WTC11 (cell line): ENCODE results near the gene HOXA2. TPM values are rescaled to one million over a fixed set of nuclear protein-coding genes. Genes with fewer than 3 reads are reported as not detected.

Source experiments
- ATAC-seq: fragments of 200-7000 bp; cut with Tn5 transposase; 2 replicates; pipeline ENCODE4 v1.10.0; 2021; ENCODE audit warnings: mild to moderate bottlenecking, moderate library complexity
- CTCF ChIA-PET: fragments of 300-600 bp; sonication (Branson Sonifier 250); formaldehyde crosslinking; loops from one replicate; lab custom pipeline; 2021; ENCODE audit warnings: antibody characterized with exemption; lab: Charles Lee
- POLR2A ChIA-PET: fragments of 350-600 bp; sonication (Branson Sonifier 250); formaldehyde crosslinking; loops from one replicate; lab custom pipeline; 2021; ENCODE audit warnings: antibody characterized with exemption; lab: Charles Lee
- DNase-seq: peaks from one replicate; pipeline ENCODE4 v3.0.0; 2021; ENCODE audit warnings: low spot score
- H3K27ac Mint-ChIP-seq: 2 replicates; pipeline ENCODE4 v1.8.0; 2021; ENCODE audit warnings: mixed read lengths
- H3K27me3 Mint-ChIP-seq: 2 replicates; pipeline ENCODE4 v1.8.0; 2021; ENCODE audit warnings: low read depth, mild to moderate bottlenecking, moderate library complexity, mixed read lengths
- H3K36me3 Mint-ChIP-seq: 2 replicates; pipeline ENCODE4 v1.8.0; 2021; ENCODE audit warnings: mixed read lengths
- H3K4me1 Mint-ChIP-seq: 2 replicates; pipeline ENCODE4 v1.8.0; 2022; ENCODE audit warnings: mixed read lengths
- H3K4me3 Mint-ChIP-seq: 2 replicates; pipeline ENCODE4 v1.8.0; 2021; ENCODE audit warnings: mild to moderate bottlenecking, moderate library complexity, mixed read lengths
- H3K9me3 Mint-ChIP-seq: 2 replicates; pipeline ENCODE4 v1.8.0; 2021; ENCODE audit warnings: mixed read lengths
- FOXK1 ChIP-seq: sonication (generic); formaldehyde crosslinking; IDR thresholded peaks from 2 replicates; pipeline ENCODE4 v1.8.0; 2022; ENCODE audit warnings: mild to moderate bottlenecking, moderate library complexity, missing genetic modification reagents
- FOXP1 ChIP-seq: sonication (generic); formaldehyde crosslinking; IDR thresholded peaks from 2 replicates; pipeline ENCODE4 v1.8.0; 2022; ENCODE audit warnings: missing genetic modification reagents, mild to moderate bottlenecking, moderate library complexity, borderline replicate concordance
- HMGA2 ChIP-seq: fragments of 250-450 bp; sonication (Bioruptor Pico); IDR thresholded peaks from 2 replicates; pipeline ENCODE4 v1.4.0; 2021; ENCODE audit warnings: mild to moderate bottlenecking, moderate library complexity
- JUN ChIP-seq: sonication (generic); formaldehyde crosslinking; IDR thresholded peaks from 2 replicates; pipeline ENCODE4 v1.8.0; 2023; ENCODE audit warnings: mild to moderate bottlenecking, missing genetic modification reagents
- MXD4 ChIP-seq: fragments of 250-450 bp; sonication (Bioruptor Pico); IDR thresholded peaks from 2 replicates; pipeline ENCODE4 v1.8.0; 2021; ENCODE audit warnings: mild to moderate bottlenecking, moderate library complexity, borderline replicate concordance
- MYBL2 ChIP-seq: sonication (generic); formaldehyde crosslinking; IDR thresholded peaks from 2 replicates; pipeline ENCODE4 v1.8.1; 2023; ENCODE audit warnings: mild to moderate bottlenecking, moderate library complexity, missing genetic modification reagents
- NFYB ChIP-seq: sonication (generic); formaldehyde crosslinking; conservative IDR thresholded peaks from 2 replicates; pipeline ENCODE4 v1.8.0; 2022; ENCODE audit warnings: low read depth, missing genetic modification reagents
- OVOL2 ChIP-seq: fragments of 250-450 bp; sonication (Bioruptor Pico); IDR thresholded peaks from 2 replicates; pipeline ENCODE4 v1.9.0; 2021; ENCODE audit warnings: mild to moderate bottlenecking, borderline replicate concordance
- RORB ChIP-seq: fragments of 250-450 bp; sonication (Bioruptor Pico); IDR thresholded peaks from 2 replicates; pipeline ENCODE4 v1.9.0; 2021; ENCODE audit warnings: mild to moderate bottlenecking
- TCF7 ChIP-seq: sonication (generic); formaldehyde crosslinking; IDR thresholded peaks from 2 replicates; pipeline ENCODE4 v1.8.0; 2022; ENCODE audit warnings: mild to moderate bottlenecking, low read depth, missing genetic modification reagents, moderate library complexity
- ZNF138 ChIP-seq: sonication (generic); formaldehyde crosslinking; conservative IDR thresholded peaks from 2 replicates; pipeline ENCODE4 v1.8.1; 2022; ENCODE audit warnings: mild to moderate bottlenecking, moderate library complexity, missing genetic modification reagents
- ZNF219 ChIP-seq: sonication (generic); formaldehyde crosslinking; IDR thresholded peaks from 2 replicates; pipeline ENCODE4 v1.8.0; 2023; ENCODE audit warnings: missing genetic modification reagents, mild to moderate bottlenecking, borderline replicate concordance
- ZNF671 ChIP-seq: fragments of 250-450 bp; sonication (Bioruptor Pico); IDR thresholded peaks from 2 replicates; pipeline ENCODE4 v1.8.0; 2021; ENCODE audit warnings: mild to moderate bottlenecking
- total RNA-seq: library from RNA; stranded (reverse); gene quantifications from 3 replicates; pipeline ENCODE4 v1.2.3, GENCODE V29; 2021
- TF ChIP-seq, protein P1 (sequence below): sonication (generic); formaldehyde crosslinking; IDR thresholded peaks from 2 replicates; pipeline ENCODE4 v1.8.1; 2023; ENCODE audit warnings: mild to moderate bottlenecking, missing genetic modification reagents
- TF ChIP-seq, protein P2 (sequence below): fragments of 250-450 bp; sonication (Bioruptor Pico); IDR thresholded peaks from 2 replicates; pipeline ENCODE4 v1.8.0; 2021; ENCODE audit warnings: mild to moderate bottlenecking
- TF ChIP-seq, protein P3 (sequence below): sonication (generic); formaldehyde crosslinking; conservative IDR thresholded peaks from 2 replicates; pipeline ENCODE4 v1.8.1; 2022; ENCODE audit warnings: mild to moderate bottlenecking, missing genetic modification reagents
- TF ChIP-seq, protein P4 (sequence below): sonication (generic); formaldehyde crosslinking; IDR thresholded peaks from 2 replicates; pipeline ENCODE4 v1.8.1; 2023; ENCODE audit warnings: mild to moderate bottlenecking, missing genetic modification reagents, moderate library complexity
- TF ChIP-seq, protein P5 (sequence below): sonication (generic); formaldehyde crosslinking; IDR thresholded peaks from 2 replicates; pipeline ENCODE4 v1.8.1; 2023; ENCODE audit warnings: mild to moderate bottlenecking, moderate library complexity, missing genetic modification reagents
- TF ChIP-seq, protein P6 (sequence below): sonication (generic); formaldehyde crosslinking; IDR thresholded peaks from 2 replicates; pipeline ENCODE4 v1.8.0; 2022; ENCODE audit warnings: mild to moderate bottlenecking, missing genetic modification reagents
- TF ChIP-seq, protein P7 (sequence below): fragments of 250-450 bp; sonication (Bioruptor Pico); conservative IDR thresholded peaks from 2 replicates; pipeline ENCODE4 v1.9.0; 2021; ENCODE audit warnings: mild to moderate bottlenecking

The HOXA2 gene
- total RNA-seq, 1 experiment from 2014 or later = not detected

DNA sequence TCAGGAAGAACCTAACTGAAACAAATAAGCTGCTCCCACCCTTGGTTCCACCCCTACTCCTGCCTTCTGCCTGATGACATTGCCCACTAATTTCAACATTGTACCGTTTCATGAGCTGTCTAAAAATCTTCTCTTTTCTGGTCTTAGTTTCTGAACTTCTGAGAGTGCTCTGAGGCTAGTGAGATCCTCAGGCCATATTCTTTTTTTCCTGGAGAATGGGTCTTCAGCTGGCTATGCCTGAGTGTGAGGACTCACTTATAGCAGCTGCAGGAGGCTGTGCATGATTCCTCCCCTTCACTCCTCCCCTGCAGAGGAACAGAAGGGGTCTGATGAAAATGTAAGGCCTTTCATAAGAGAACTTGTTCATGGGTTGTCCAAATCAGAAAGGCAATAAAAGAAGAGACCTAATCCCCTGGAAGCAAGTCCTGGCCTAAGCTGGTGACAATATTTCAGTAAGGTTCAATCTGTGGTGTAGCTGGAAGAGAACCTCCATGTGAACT is 17.0 kb upstream of the HOXA2 start:
- H3K36me3 Mint-ChIP-seq = no peaks in the 10 kb centered on the region
- no peak overlapping the region for H3K4me3 Mint-ChIP-seq
- no peak for DNase-seq
- H3K4me1 Mint-ChIP-seq = peaks cover 14% of the 10 kb centered on the region
- TF ChIP-seq, protein P1, sequence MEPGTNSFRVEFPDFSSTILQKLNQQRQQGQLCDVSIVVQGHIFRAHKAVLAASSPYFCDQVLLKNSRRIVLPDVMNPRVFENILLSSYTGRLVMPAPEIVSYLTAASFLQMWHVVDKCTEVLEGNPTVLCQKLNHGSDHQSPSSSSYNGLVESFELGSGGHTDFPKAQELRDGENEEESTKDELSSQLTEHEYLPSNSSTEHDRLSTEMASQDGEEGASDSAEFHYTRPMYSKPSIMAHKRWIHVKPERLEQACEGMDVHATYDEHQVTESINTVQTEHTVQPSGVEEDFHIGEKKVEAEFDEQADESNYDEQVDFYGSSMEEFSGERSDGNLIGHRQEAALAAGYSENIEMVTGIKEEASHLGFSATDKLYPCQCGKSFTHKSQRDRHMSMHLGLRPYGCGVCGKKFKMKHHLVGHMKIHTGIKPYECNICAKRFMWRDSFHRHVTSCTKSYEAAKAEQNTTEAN (CRISPR knock-in tag) = no peak
- TF ChIP-seq HMGA2 (CRISPR knock-in tag) = no peak
- TF ChIP-seq NFYB = no peak
- ChIA-PET CTCF (interaction anchor here (1.5 to 3.9 kb wide), 4 partner anchors 21 to 60 kb away, joined by 4 to 12 read pairs (median 6); partner anchors contain the start of gene HOXA1), POLR2A (no interaction called here)
- ATAC-seq = no peak
- no peaks in the 10 kb centered on the region for H3K9me3 Mint-ChIP-seq
- peaks cover 100% of the 10 kb centered on the region for H3K27me3 Mint-ChIP-seq
- no peak overlapping the region for H3K27ac Mint-ChIP-seq

DNA sequence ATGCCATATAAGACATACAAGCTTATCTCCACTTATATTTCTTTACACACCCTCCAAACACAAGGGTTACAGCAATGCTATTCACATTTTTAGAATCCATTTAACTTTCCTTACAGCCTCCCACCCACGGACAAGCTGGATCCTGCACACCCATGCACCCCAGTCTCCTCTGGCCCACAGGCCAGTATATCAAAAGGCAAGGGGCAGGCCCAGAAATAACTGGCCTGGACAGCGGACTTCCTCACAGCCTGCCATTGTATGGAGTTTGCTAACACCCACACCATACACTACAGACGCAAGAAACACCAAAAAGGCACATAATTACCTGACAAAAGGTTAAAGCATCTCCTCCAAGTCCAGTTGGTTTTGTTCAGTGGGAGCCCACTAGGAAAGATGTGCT is 16.1 kb upstream of the HOXA2 start:
- CTCF ChIA-PET = interaction anchor here (3.9 kb wide), 1 partner anchor 43 kb away, joined by 12 read pairs; no protein-coding TSS in a partner anchor
- Mint-ChIP-seq H3K4me3 (no peak overlapping the region), H3K27me3 (peaks cover 96% of the 10 kb centered on the region)
- no peak for DNase-seq
- TF ChIP-seq, protein P2, sequence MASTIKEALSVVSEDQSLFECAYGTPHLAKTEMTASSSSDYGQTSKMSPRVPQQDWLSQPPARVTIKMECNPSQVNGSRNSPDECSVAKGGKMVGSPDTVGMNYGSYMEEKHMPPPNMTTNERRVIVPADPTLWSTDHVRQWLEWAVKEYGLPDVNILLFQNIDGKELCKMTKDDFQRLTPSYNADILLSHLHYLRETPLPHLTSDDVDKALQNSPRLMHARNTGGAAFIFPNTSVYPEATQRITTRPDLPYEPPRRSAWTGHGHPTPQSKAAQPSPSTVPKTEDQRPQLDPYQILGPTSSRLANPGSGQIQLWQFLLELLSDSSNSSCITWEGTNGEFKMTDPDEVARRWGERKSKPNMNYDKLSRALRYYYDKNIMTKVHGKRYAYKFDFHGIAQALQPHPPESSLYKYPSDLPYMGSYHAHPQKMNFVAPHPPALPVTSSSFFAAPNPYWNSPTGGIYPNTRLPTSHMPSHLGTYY (CRISPR knock-in tag) = no peak
- TF ChIP-seq RORB (CRISPR knock-in tag) = no peak
- no peak for TF ChIP-seq FOXK1 (CRISPR knock-in tag)
- TF ChIP-seq JUN (CRISPR knock-in tag) = no peak
- TF ChIP-seq OVOL2 = no peak
- no peak for TF ChIP-seq ZNF219 (CRISPR knock-in tag)
- TF ChIP-seq, protein P3, sequence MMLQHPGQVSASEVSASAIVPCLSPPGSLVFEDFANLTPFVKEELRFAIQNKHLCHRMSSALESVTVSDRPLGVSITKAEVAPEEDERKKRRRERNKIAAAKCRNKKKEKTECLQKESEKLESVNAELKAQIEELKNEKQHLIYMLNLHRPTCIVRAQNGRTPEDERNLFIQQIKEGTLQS (CRISPR knock-in tag) = no peak
- TF ChIP-seq, protein P4, sequence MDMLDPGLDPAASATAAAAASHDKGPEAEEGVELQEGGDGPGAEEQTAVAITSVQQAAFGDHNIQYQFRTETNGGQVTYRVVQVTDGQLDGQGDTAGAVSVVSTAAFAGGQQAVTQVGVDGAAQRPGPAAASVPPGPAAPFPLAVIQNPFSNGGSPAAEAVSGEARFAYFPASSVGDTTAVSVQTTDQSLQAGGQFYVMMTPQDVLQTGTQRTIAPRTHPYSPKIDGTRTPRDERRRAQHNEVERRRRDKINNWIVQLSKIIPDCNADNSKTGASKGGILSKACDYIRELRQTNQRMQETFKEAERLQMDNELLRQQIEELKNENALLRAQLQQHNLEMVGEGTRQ (CRISPR knock-in tag) = no peak
- TF ChIP-seq TCF7 (CRISPR knock-in tag) = no peak
- TF ChIP-seq MXD4 (CRISPR knock-in tag) = no peak
- TF ChIP-seq FOXP1 (CRISPR knock-in tag) = no peak
- no peak for TF ChIP-seq MYBL2 (CRISPR knock-in tag)
- TF ChIP-seq, protein P5, sequence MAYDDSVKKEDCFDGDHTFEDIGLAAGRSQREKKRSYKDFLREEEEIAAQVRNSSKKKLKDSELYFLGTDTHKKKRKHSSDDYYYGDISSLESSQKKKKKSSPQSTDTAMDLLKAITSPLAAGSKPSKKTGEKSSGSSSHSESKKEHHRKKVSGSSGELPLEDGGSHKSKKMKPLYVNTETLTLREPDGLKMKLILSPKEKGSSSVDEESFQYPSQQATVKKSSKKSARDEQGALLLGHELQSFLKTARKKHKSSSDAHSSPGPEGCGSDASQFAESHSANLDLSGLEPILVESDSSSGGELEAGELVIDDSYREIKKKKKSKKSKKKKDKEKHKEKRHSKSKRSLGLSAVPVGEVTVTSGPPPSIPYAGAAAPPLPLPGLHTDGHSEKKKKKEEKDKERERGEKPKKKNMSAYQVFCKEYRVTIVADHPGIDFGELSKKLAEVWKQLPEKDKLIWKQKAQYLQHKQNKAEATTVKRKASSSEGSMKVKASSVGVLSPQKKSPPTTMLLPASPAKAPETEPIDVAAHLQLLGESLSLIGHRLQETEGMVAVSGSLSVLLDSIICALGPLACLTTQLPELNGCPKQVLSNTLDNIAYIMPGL = no peak
- TF ChIP-seq, protein P6, sequence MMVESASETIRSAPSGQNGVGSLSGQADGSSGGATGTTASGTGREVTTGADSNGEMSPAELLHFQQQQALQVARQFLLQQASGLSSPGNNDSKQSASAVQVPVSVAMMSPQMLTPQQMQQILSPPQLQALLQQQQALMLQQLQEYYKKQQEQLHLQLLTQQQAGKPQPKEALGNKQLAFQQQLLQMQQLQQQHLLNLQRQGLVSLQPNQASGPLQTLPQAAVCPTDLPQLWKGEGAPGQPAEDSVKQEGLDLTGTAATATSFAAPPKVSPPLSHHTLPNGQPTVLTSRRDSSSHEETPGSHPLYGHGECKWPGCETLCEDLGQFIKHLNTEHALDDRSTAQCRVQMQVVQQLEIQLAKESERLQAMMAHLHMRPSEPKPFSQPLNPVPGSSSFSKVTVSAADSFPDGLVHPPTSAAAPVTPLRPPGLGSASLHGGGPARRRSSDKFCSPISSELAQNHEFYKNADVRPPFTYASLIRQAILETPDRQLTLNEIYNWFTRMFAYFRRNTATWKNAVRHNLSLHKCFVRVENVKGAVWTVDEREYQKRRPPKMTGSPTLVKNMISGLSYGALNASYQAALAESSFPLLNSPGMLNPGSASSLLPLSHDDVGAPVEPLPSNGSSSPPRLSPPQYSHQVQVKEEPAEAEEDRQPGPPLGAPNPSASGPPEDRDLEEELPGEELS (CRISPR knock-in tag) = no peak
- TF ChIP-seq ZNF671 (CRISPR knock-in tag) = no peak
- TF ChIP-seq, protein P7, sequence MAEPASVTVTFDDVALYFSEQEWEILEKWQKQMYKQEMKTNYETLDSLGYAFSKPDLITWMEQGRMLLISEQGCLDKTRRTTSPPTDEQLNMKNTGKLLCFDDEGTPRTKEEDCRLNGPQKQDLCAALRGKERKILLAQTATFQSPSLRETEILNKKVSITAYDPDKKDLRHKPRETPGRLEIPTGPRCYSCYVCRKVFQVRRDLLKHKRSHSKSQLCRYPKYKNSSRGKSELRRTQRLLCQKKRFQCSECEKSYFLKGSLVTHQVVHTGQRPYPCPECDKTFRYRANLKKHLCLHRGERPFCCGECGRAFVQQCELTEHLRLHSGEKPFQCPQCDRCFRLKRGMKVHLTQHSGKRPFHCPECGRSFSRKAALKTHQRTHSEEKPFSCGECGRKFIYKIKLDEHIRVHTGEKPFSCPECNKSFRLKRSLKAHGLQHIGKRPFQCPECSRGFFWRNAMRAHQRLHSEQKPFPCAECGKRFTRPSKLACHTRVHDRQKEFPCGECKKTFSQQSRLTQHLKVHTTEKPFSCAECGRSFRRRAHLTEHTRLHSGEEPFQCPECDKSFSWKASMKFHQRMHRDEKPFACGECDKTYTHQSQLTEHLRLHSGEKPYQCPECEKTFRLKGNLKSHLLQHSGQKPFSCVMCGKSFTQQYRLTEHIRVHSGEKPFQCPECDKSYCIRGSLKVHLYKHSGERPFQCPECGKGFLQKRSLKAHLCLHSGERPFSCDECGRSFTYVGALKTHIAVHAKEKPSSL (CRISPR knock-in tag) = no peak
- TF ChIP-seq ZNF138 (CRISPR knock-in tag) = no peak
- TF ChIP-seq, all 79 proteins: peak for 0
- H3K4me1 Mint-ChIP-seq = peaks cover 11% of the 10 kb centered on the region
- H3K36me3 Mint-ChIP-seq = no peaks in the 10 kb centered on the region
- no peaks in the 10 kb centered on the region for H3K9me3 Mint-ChIP-seq
- no peak for ATAC-seq
- POLR2A ChIA-PET = no interaction called here
- H3K27ac Mint-ChIP-seq = no peak overlapping the region
